GM23338 (cell line): ENCODE results near the gene PTPRF. TPM values are rescaled to one million over a fixed set of nuclear protein-coding genes. Genes with fewer than 3 reads are reported as not detected.

ENCODE experiments used
- ATAC-seq: fragments of 200-7000 bp; cut with Tn5 transposase; 3 replicates; pipeline ENCODE4 v1.9.1; 2020
- DNase-seq: peaks from one replicate; pipeline ENCODE4 v3.0.0-alpha.2; 2015; ENCODE audit warnings: low spot score
- H2AFZ ChIP-seq: fragments of 200-600 bp; sonication (generic); 2 replicates; pipeline ENCODE4 v1.8.0; 2016; ENCODE audit warnings: antibody characterized with exemption, mild to moderate bottlenecking, moderate library complexity
- H3F3A ChIP-seq: fragments of 200-600 bp; sonication (generic); replicated peaks from 2 replicates; pipeline ENCODE4 v1.8.0; 2017; ENCODE audit warnings: antibody characterized with exemption, mixed run types, low read depth
- H3K27ac ChIP-seq: fragments of 200-600 bp; sonication (generic); 2 replicates; pipeline ENCODE4 v1.6.1; 2016; ENCODE audit warnings: low read depth
- H3K27me3 ChIP-seq: fragments of 200-600 bp; sonication (generic); 2 replicates; pipeline ENCODE4 v1.8.0; 2016; ENCODE audit warnings: mild to moderate bottlenecking, mixed run types, moderate library complexity; ENCODE audit not compliant: insufficient read depth
- H3K36me3 ChIP-seq: fragments of 200-600 bp; sonication (generic); 2 replicates; pipeline ENCODE4 v1.8.0; 2016; ENCODE audit warnings: mild to moderate bottlenecking; ENCODE audit not compliant: insufficient read depth
- H3K4me1 ChIP-seq: fragments of 200-600 bp; sonication (generic); 2 replicates; pipeline ENCODE4 v1.8.0; 2016; ENCODE audit warnings: mild to moderate bottlenecking, moderate library complexity; ENCODE audit not compliant: insufficient read depth
- H3K4me2 ChIP-seq: fragments of 200-600 bp; sonication (generic); 2 replicates; pipeline ENCODE4 v1.7.1; 2017; ENCODE audit warnings: mixed run types
- H3K4me3 ChIP-seq: fragments of 200-600 bp; sonication (generic); 2 replicates; pipeline ENCODE4 v1.6.1; 2016; ENCODE audit warnings: mixed run types
- H3K79me2 ChIP-seq: fragments of 200-600 bp; sonication (generic); replicated peaks from 2 replicates; pipeline ENCODE4 v1.8.0; 2017; ENCODE audit warnings: mild to moderate bottlenecking; ENCODE audit not compliant: insufficient read depth
- H3K9me2 ChIP-seq: fragments of 200-600 bp; sonication (generic); 2 replicates; pipeline ENCODE4 v1.8.0; 2017; ENCODE audit not compliant: insufficient read depth
- H4K20me1 ChIP-seq: fragments of 200-600 bp; sonication (generic); replicated peaks from 2 replicates; pipeline ENCODE4 v1.8.0; 2017; ENCODE audit warnings: mild to moderate bottlenecking; ENCODE audit not compliant: insufficient read depth
- H3K27ac Mint-ChIP-seq: 2 replicates; pipeline ENCODE4 v1.8.0; 2020; ENCODE audit warnings: inconsistent platforms, mild to moderate bottlenecking, moderate library complexity, mixed read lengths
- H3K27me3 Mint-ChIP-seq: 3 replicates; pipeline ENCODE4 v1.8.0; 2022; ENCODE audit warnings: low read depth, mild to moderate bottlenecking, moderate library complexity, mixed read lengths, inconsistent platforms; ENCODE audit not compliant: insufficient read depth, poor library complexity
- H3K36me3 Mint-ChIP-seq: 3 replicates; pipeline ENCODE4 v1.8.0; 2021; ENCODE audit warnings: low read depth, mild to moderate bottlenecking, inconsistent platforms, moderate library complexity, mixed read lengths
- H3K4me1 Mint-ChIP-seq: 3 replicates; pipeline ENCODE4 v1.8.0; 2020; ENCODE audit warnings: mild to moderate bottlenecking, inconsistent platforms, mixed read lengths
- H3K4me3 Mint-ChIP-seq: 3 replicates; pipeline ENCODE4 v1.8.0; 2021; ENCODE audit warnings: moderate library complexity, mild to moderate bottlenecking, inconsistent platforms, mixed read lengths
- H3K9me3 Mint-ChIP-seq: 3 replicates; pipeline ENCODE4 v1.8.0; 2020; ENCODE audit warnings: moderate library complexity, mild to moderate bottlenecking, inconsistent platforms, mixed read lengths
- CREB1 ChIP-seq: fragments of 250-450 bp; sonication (Bioruptor Pico); IDR thresholded peaks from 2 replicates; pipeline ENCODE4 v1.5.0; 2020; ENCODE audit warnings: low read depth, mild to moderate bottlenecking, moderate library complexity
- EZH2 ChIP-seq: fragments of 200-600 bp; sonication (generic); IDR thresholded peaks from one replicate; pipeline ENCODE4 v1.8.0; 2017; ENCODE audit warnings: antibody characterized with exemption, mild to moderate bottlenecking, low read depth; ENCODE audit not compliant: unreplicated experiment
- EZH2phosphoT487 ChIP-seq: fragments of 200-600 bp; sonication (generic); IDR thresholded peaks from one replicate; pipeline ENCODE4 v1.8.1; 2018; ENCODE audit warnings: antibody characterized with exemption; ENCODE audit not compliant: unreplicated experiment
- JUNB ChIP-seq: IDR thresholded peaks from one replicate; pipeline ENCODE4 v1.6.1; 2016; ENCODE audit warnings: antibody characterized with exemption; ENCODE audit not compliant: unreplicated experiment
- NANOG ChIP-seq: IDR thresholded peaks from 2 replicates; pipeline ENCODE4 v1.6.1; 2016; ENCODE audit warnings: antibody characterized with exemption, borderline replicate concordance
- POLR2AphosphoS5 ChIP-seq: IDR thresholded peaks from 2 replicates; pipeline ENCODE4 v1.6.1; 2016; ENCODE audit warnings: antibody characterized with exemption, low read depth
- STAT1 ChIP-seq: IDR thresholded peaks from one replicate; pipeline ENCODE4 v1.6.1; 2016; ENCODE audit warnings: antibody characterized with exemption; ENCODE audit not compliant: unreplicated experiment
- ZNF114 ChIP-seq: fragments of 250-450 bp; sonication (Bioruptor Pico); IDR thresholded peaks from 2 replicates; pipeline ENCODE4 v1.5.0; 2020; ENCODE audit warnings: mild to moderate bottlenecking, moderate library complexity
- ZNF331 ChIP-seq: fragments of 250-450 bp; sonication (Bioruptor Pico); IDR thresholded peaks from 2 replicates; pipeline ENCODE4 v1.5.0; 2020; ENCODE audit warnings: low read depth, mild to moderate bottlenecking, moderate library complexity
- polyA plus RNA-seq: library from polyadenylated mRNA; unstranded; fragments of >200 nt; fragmentation: Nextera tagmentation; extraction: Ambion mirVana; gene quantifications from 2 replicates; pipeline ENCODE4 v1.2.1, GENCODE V29; 2016
- total RNA-seq: library from RNA; depleted of rRNA; stranded (reverse); fragments of >200 nt; shearing (Covaris generic); gene quantifications from 2 replicates; pipeline ENCODE4 v1.2.3, GENCODE V29; 2014
- TF ChIP-seq, protein P1 (sequence below): fragments of 250-450 bp; sonication (Bioruptor Pico); IDR thresholded peaks from 2 replicates; pipeline ENCODE4 v1.5.0; 2020; ENCODE audit warnings: mild to moderate bottlenecking, moderate library complexity
- TF ChIP-seq, protein P2 (sequence below): IDR thresholded peaks from one replicate; pipeline ENCODE4 v1.6.1; 2018; ENCODE audit warnings: antibody characterized with exemption; ENCODE audit not compliant: unreplicated experiment
- TF ChIP-seq, protein P3 (sequence below), 2 experiments: fragments of 200-600 bp in 1 of 2; sonication (generic) in 1 of 2; conservative IDR thresholded peaks; 2 replicates each; pipeline versions ENCODE4 v1.5.1 to v1.6.1; 2016 to 2017; ENCODE audit warnings: antibody characterized with exemption in 2 of 2, low read depth in 2 of 2, mild to moderate bottlenecking in 2 of 2, moderate library complexity in 1 of 2
- TF ChIP-seq, protein P4 (sequence below): IDR thresholded peaks from 2 replicates; pipeline ENCODE4 v1.6.1; 2016; ENCODE audit warnings: antibody characterized with exemption

The PTPRF gene
- total and polyA plus RNA-seq, 2 experiments from 2014 or later = 52.4 to 173 TPM

DNA sequence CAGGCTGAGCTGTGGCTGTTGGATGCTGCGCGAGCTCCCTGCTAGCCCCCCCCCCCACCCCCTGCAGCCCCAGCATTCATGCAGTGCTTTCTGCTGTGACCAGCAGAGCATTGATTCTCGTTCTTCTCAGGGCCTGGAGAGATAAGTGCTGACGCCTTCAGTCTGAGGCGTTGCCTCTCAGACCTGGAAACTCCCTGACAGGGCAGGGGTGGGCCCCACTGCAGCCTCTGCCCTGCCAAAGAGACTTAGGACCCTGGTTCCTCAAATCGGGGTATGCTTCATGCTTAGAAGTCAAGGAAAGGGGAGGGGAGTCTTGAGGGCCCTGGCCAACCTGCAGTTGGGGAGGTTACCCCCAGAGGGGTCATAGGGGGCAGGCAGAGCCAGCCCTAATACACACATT is 38.5 kb downstream of the PTPRF start:
- H2AFZ ChIP-seq = no peak overlapping the region
- no peak for ATAC-seq
- H3K79me2 ChIP-seq = no peaks in the 10 kb centered on the region
- no peak overlapping the region for H3K4me2 ChIP-seq
- H3F3A ChIP-seq = 0 out of 2 replicates have a peak, but pooled peaks cover 5% of the 10 kb centered on the region
- no peak overlapping the region for H3K27ac ChIP-seq
- H3K4me1 ChIP-seq = peaks cover 12% of the 10 kb centered on the region
- no peaks in the 10 kb centered on the region for H3K9me3 Mint-ChIP-seq
- TF ChIP-seq CREB1 (CRISPR knock-in tag) = no peak
- no peak for TF ChIP-seq ZNF114
- no peak for TF ChIP-seq POLR2AphosphoS5
- no peak for TF ChIP-seq NANOG
- TF ChIP-seq JUNB = no peak
- no peak for TF ChIP-seq STAT1
- no peak for TF ChIP-seq EZH2
- TF ChIP-seq, protein P1, sequence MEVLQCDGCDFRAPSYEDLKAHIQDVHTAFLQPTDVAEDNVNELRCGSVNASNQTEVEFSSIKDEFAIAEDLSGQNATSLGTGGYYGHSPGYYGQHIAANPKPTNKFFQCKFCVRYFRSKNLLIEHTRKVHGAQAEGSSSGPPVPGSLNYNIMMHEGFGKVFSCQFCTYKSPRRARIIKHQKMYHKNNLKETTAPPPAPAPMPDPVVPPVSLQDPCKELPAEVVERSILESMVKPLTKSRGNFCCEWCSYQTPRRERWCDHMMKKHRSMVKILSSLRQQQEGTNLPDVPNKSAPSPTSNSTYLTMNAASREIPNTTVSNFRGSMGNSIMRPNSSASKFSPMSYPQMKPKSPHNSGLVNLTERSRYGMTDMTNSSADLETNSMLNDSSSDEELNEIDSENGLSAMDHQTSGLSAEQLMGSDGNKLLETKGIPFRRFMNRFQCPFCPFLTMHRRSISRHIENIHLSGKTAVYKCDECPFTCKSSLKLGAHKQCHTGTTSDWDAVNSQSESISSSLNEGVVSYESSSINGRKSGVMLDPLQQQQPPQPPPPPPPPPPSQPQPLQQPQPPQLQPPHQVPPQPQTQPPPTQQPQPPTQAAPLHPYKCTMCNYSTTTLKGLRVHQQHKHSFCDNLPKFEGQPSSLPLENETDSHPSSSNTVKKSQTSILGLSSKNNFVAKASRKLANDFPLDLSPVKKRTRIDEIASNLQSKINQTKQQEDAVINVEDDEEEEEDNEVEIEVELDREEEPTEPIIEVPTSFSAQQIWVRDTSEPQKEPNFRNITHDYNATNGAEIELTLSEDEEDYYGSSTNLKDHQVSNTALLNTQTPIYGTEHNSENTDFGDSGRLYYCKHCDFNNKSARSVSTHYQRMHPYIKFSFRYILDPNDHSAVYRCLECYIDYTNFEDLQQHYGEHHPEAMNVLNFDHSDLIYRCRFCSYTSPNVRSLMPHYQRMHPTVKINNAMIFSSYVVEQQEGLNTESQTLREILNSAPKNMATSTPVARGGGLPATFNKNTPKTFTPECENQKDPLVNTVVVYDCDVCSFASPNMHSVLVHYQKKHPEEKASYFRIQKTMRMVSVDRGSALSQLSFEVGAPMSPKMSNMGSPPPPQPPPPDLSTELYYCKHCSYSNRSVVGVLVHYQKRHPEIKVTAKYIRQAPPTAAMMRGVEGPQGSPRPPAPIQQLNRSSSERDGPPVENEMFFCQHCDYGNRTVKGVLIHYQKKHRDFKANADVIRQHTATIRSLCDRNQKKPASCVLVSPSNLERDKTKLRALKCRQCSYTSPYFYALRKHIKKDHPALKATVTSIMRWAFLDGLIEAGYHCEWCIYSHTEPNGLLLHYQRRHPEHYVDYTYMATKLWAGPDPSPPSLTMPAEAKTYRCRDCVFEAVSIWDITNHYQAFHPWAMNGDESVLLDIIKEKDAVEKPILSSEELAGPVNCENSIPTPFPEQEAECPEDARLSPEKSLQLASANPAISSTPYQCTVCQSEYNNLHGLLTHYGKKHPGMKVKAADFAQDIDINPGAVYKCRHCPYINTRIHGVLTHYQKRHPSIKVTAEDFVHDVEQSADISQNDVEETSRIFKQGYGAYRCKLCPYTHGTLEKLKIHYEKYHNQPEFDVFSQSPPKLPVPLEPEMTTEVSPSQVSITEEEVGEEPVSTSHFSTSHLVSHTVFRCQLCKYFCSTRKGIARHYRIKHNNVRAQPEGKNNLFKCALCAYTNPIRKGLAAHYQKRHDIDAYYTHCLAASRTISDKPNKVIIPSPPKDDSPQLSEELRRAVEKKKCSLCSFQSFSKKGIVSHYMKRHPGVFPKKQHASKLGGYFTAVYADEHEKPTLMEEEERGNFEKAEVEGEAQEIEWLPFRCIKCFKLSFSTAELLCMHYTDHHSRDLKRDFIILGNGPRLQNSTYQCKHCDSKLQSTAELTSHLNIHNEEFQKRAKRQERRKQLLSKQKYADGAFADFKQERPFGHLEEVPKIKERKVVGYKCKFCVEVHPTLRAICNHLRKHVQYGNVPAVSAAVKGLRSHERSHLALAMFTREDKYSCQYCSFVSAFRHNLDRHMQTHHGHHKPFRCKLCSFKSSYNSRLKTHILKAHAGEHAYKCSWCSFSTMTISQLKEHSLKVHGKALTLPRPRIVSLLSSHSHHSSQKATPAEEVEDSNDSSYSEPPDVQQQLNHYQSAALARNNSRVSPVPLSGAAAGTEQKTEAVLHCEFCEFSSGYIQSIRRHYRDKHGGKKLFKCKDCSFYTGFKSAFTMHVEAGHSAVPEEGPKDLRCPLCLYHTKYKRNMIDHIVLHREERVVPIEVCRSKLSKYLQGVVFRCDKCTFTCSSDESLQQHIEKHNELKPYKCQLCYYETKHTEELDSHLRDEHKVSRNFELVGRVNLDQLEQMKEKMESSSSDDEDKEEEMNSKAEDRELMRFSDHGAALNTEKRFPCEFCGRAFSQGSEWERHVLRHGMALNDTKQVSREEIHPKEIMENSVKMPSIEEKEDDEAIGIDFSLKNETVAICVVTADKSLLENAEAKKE = no peak
- TF ChIP-seq, protein P2, sequence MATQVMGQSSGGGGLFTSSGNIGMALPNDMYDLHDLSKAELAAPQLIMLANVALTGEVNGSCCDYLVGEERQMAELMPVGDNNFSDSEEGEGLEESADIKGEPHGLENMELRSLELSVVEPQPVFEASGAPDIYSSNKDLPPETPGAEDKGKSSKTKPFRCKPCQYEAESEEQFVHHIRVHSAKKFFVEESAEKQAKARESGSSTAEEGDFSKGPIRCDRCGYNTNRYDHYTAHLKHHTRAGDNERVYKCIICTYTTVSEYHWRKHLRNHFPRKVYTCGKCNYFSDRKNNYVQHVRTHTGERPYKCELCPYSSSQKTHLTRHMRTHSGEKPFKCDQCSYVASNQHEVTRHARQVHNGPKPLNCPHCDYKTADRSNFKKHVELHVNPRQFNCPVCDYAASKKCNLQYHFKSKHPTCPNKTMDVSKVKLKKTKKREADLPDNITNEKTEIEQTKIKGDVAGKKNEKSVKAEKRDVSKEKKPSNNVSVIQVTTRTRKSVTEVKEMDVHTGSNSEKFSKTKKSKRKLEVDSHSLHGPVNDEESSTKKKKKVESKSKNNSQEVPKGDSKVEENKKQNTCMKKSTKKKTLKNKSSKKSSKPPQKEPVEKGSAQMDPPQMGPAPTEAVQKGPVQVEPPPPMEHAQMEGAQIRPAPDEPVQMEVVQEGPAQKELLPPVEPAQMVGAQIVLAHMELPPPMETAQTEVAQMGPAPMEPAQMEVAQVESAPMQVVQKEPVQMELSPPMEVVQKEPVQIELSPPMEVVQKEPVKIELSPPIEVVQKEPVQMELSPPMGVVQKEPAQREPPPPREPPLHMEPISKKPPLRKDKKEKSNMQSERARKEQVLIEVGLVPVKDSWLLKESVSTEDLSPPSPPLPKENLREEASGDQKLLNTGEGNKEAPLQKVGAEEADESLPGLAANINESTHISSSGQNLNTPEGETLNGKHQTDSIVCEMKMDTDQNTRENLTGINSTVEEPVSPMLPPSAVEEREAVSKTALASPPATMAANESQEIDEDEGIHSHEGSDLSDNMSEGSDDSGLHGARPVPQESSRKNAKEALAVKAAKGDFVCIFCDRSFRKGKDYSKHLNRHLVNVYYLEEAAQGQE = no peak
- TF ChIP-seq EZH2phosphoT487 = no peak
- no peak for TF ChIP-seq ZNF331 (CRISPR knock-in tag)
- TF ChIP-seq, protein P3, sequence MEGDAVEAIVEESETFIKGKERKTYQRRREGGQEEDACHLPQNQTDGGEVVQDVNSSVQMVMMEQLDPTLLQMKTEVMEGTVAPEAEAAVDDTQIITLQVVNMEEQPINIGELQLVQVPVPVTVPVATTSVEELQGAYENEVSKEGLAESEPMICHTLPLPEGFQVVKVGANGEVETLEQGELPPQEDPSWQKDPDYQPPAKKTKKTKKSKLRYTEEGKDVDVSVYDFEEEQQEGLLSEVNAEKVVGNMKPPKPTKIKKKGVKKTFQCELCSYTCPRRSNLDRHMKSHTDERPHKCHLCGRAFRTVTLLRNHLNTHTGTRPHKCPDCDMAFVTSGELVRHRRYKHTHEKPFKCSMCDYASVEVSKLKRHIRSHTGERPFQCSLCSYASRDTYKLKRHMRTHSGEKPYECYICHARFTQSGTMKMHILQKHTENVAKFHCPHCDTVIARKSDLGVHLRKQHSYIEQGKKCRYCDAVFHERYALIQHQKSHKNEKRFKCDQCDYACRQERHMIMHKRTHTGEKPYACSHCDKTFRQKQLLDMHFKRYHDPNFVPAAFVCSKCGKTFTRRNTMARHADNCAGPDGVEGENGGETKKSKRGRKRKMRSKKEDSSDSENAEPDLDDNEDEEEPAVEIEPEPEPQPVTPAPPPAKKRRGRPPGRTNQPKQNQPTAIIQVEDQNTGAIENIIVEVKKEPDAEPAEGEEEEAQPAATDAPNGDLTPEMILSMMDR (conservative IDR thresholded peaks at IDR 0.05; ENCODE audit: low read depth in 2 of 2) = no peak
- TF ChIP-seq, protein P4, sequence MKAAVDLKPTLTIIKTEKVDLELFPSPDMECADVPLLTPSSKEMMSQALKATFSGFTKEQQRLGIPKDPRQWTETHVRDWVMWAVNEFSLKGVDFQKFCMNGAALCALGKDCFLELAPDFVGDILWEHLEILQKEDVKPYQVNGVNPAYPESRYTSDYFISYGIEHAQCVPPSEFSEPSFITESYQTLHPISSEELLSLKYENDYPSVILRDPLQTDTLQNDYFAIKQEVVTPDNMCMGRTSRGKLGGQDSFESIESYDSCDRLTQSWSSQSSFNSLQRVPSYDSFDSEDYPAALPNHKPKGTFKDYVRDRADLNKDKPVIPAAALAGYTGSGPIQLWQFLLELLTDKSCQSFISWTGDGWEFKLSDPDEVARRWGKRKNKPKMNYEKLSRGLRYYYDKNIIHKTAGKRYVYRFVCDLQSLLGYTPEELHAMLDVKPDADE = no peak
- peaks cover 24% of the 10 kb centered on the region for H3K4me1 Mint-ChIP-seq
- peaks cover 13% of the 10 kb centered on the region for H4K20me1 ChIP-seq
- no peak for DNase-seq
- H3K4me3 Mint-ChIP-seq = no peak overlapping the region
- H3K27me3 Mint-ChIP-seq = peaks cover 23% of the 10 kb centered on the region
- H3K27me3 ChIP-seq = no peaks in the 10 kb centered on the region
- H3K4me3 ChIP-seq = no peak overlapping the region
- no peaks in the 10 kb centered on the region for H3K36me3 ChIP-seq
- peaks cover 44% of the 10 kb centered on the region for H3K36me3 Mint-ChIP-seq
- H3K9me2 ChIP-seq = no peaks in the 10 kb centered on the region
- no peak overlapping the region for H3K27ac Mint-ChIP-seq
